ENCODE results near the gene TACR2.

The TACR2 gene

GRCh38 chr10:69400936-69401335 lies 15.8 kb downstream of the TACR2 start:
- DNase-seq = no peak

- no peak for DNase-seq
Measured at GRCh38 chr10:69398466-69398865, 18.3 kb downstream of the TACR2 start.

- no peak for DNase-seq
Measured at GRCh38 chr10:69397972-69398371, 18.7 kb downstream of the TACR2 start.

- no peak for DNase-seq
Measured at GRCh38 chr10:69394020-69394419, 22.7 kb downstream of the TACR2 start.

- peak; percentile 43 to 85 (median 68) for DNase-seq
Measured at GRCh38 chr10:69392481-69393000, 24.2 kb downstream of the TACR2 start.

GRCh38 chr10:69391158-69391557 lies 25.6 kb downstream of the TACR2 start:
- no peak for DNase-seq

- no peak for DNase-seq
Measured at GRCh38 chr10:69389827-69390490, 26.8 kb downstream of the TACR2 start.

- DNase-seq = no peak
Measured at GRCh38 chr10:69388488-69388887, 28.2 kb downstream of the TACR2 start.

- DNase-seq = no peak
Measured at GRCh38 chr10:69387500-69387899, 29.2 kb downstream of the TACR2 start.

GRCh38 chr10:69385454-69386350 lies 31.0 kb downstream of the TACR2 start:
- DNase-seq = no peak

GRCh38 chr10:69384320-69384719 lies 32.4 kb downstream of the TACR2 start:
- DNase-seq = no peak

- DNase-seq = no peak
Measured at GRCh38 chr10:69383558-69383957, 33.2 kb downstream of the TACR2 start.

- DNase-seq = no peak
Measured at GRCh38 chr10:69382382-69383117, 34.2 kb downstream of the TACR2 start.

GRCh38 chr10:69379800-69380199 lies 36.9 kb downstream of the TACR2 start:
- DNase-seq = no peak

- no peak for DNase-seq
Measured at GRCh38 chr10:69377933-69378332, 38.8 kb downstream of the TACR2 start.

- no peak for DNase-seq
Measured at GRCh38 chr10:69377191-69377590, 39.5 kb downstream of the TACR2 start.

GRCh38 chr10:69376662-69377061 lies 40.1 kb downstream of the TACR2 start:
- no peak for DNase-seq

- no peak for DNase-seq
Measured at GRCh38 chr10:69375307-69376151, 41.2 kb downstream of the TACR2 start.

GRCh38 chr10:69374931-69375306 lies 41.8 kb downstream of the TACR2 start:
- no peak for DNase-seq

GRCh38 chr10:69374242-69374641 lies 42.5 kb downstream of the TACR2 start:
- no peak for DNase-seq

GRCh38 chr10:69372126-69372980 lies 44.4 kb downstream of the TACR2 start:
- DNase-seq = no peak
